Nephron (organoid): ENCODE measurements around the gene CCDC187.

Experiments
- H3K27ac Mint-ChIP-seq, 3 experiments: 2 replicates each; pipeline ENCODE4 v1.8.0; 2020; ENCODE audit warnings: mixed read lengths in 3 of 3, mild to moderate bottlenecking in 2 of 3, moderate library complexity in 1 of 3
- H3K27me3 Mint-ChIP-seq: 2 replicates; pipeline ENCODE4 v1.8.0; 2021; ENCODE audit warnings: low read depth, mild to moderate bottlenecking, moderate library complexity, mixed read lengths
- H3K36me3 Mint-ChIP-seq: 2 replicates; pipeline ENCODE4 v1.8.0; 2020; ENCODE audit warnings: low read depth, mixed read lengths
- H3K4me1 Mint-ChIP-seq: 2 replicates; pipeline ENCODE4 v1.8.0; 2020; ENCODE audit warnings: mixed read lengths
- H3K4me3 Mint-ChIP-seq, 3 experiments: 2 replicates each; pipeline ENCODE4 v1.8.0; 2020; ENCODE audit warnings: mild to moderate bottlenecking in 3 of 3, mixed read lengths in 3 of 3, moderate library complexity in 2 of 3
- H3K9me3 Mint-ChIP-seq: 2 replicates; pipeline ENCODE4 v1.8.0; 2020; ENCODE audit warnings: mixed read lengths
- CTCF ChIP-seq, 3 experiments: fragments of 200-600 bp; sonication (generic); IDR thresholded peaks; one replicate each; pipeline ENCODE4 v1.5.0; 2021; ENCODE audit warnings: antibody characterized with exemption in 3 of 3; ENCODE audit not compliant: unreplicated experiment in 3 of 3

Gene CCDC187

GRCh38 chr9:136333486-136333885 is 29.6 kb upstream of the CCDC187 start:
- Mint-ChIP-seq H3K36me3 (no peaks in the 10 kb centered on the region), H3K4me1 (peaks cover 11% of the 10 kb centered on the region), H3K9me3 (no peaks in the 10 kb centered on the region), H3K4me3 (no peak overlapping the region), H3K27me3 (no peaks in the 10 kb centered on the region), H3K27ac (no peak overlapping the region)
- TF ChIP-seq CTCF (IDR thresholded peaks at IDR 0.05; ENCODE audit: unreplicated experiment in 3 of 3): no peak

- H3K36me3 Mint-ChIP-seq: no peaks in the 10 kb centered on the region
- no peak overlapping the region for H3K27ac Mint-ChIP-seq
- H3K9me3 Mint-ChIP-seq: no peaks in the 10 kb centered on the region
- H3K4me1 Mint-ChIP-seq: peaks cover 11% of the 10 kb centered on the region
- no peak overlapping the region for H3K4me3 Mint-ChIP-seq
- H3K27me3 Mint-ChIP-seq: no peaks in the 10 kb centered on the region
- no peak for TF ChIP-seq CTCF (IDR thresholded peaks at IDR 0.05; ENCODE audit: unreplicated experiment in 3 of 3)
Observed at GRCh38 chr9:136333045-136333444, 29.2 kb upstream of the CCDC187 start.

- Mint-ChIP-seq H3K27me3 (no peaks in the 10 kb centered on the region), H3K9me3 (no peaks in the 10 kb centered on the region), H3K4me3 (no peak overlapping the region), H3K4me1 (peaks cover 11% of the 10 kb centered on the region), H3K27ac (no peak overlapping the region), H3K36me3 (no peaks in the 10 kb centered on the region)
- TF ChIP-seq CTCF (IDR thresholded peaks at IDR 0.05; ENCODE audit: unreplicated experiment in 3 of 3): no peak
Observed at GRCh38 chr9:136332482-136332983, 28.6 kb upstream of the CCDC187 start.

GRCh38 chr9:136331556-136332481 is 27.9 kb upstream of the CCDC187 start:
- H3K27ac Mint-ChIP-seq: no peak overlapping the region
- peaks cover 11% of the 10 kb centered on the region for H3K4me1 Mint-ChIP-seq
- H3K9me3 Mint-ChIP-seq: no peaks in the 10 kb centered on the region
- no peak for TF ChIP-seq CTCF (IDR thresholded peaks at IDR 0.05; ENCODE audit: unreplicated experiment in 3 of 3)
- H3K27me3 Mint-ChIP-seq: no peaks in the 10 kb centered on the region
- no peak overlapping the region for H3K4me3 Mint-ChIP-seq
- H3K36me3 Mint-ChIP-seq: no peaks in the 10 kb centered on the region

GRCh38 chr9:136331030-136331429 is 27.1 kb upstream of the CCDC187 start:
- no peak overlapping the region for H3K27ac Mint-ChIP-seq
- H3K36me3 Mint-ChIP-seq: no peaks in the 10 kb centered on the region
- no peaks in the 10 kb centered on the region for H3K27me3 Mint-ChIP-seq

More at GRCh38 chr9:136331030-136331429, 27.1 kb upstream of the CCDC187 start:
- H3K4me3 Mint-ChIP-seq: no peak overlapping the region
- no peak for TF ChIP-seq CTCF (IDR thresholded peaks at IDR 0.05; ENCODE audit: unreplicated experiment in 3 of 3)
- H3K9me3 Mint-ChIP-seq: no peaks in the 10 kb centered on the region
- peaks cover 11% of the 10 kb centered on the region for H3K4me1 Mint-ChIP-seq
